DMS153 treated with DMSO at 0.1 percent for 48 hours (cell line): ENCODE results near the gene IFRD2.
"Not testable (repeated sequence)": the region's sequence is repeated elsewhere in the genome, so short reads cannot be mapped to it uniquely, and the experiment has no call there.

ENCODE experiments used
- DNase-seq: peaks from one replicate; lab custom pipeline; 2025; ENCODE audit not compliant: unreplicated experiment; lab: John Stamatoyannopoulos, UW

The IFRD2 gene

GRCh38 chr3:50324351-50325112, 32.3 kb upstream of the IFRD2 start:
- no peak for DNase-seq

GRCh38 chr3:50323614-50324199, 31.5 kb upstream of the IFRD2 start:
- no peak for DNase-seq

GRCh38 chr3:50323092-50323600, 30.9 kb upstream of the IFRD2 start:
- peak; percentile 14 for DNase-seq

- peak; percentile 14 for DNase-seq
Observed at GRCh38 chr3:50322386-50323091, 30.3 kb upstream of the IFRD2 start, which contains the start of gene HYAL2. Gene HYAL2, minus strand, starts transcription at chr3:50322745. Its CDS starts 2,256 bp downstream, at chr3:50320489.

- DNase-seq = no peak
Observed at GRCh38 chr3:50322115-50322385, 29.8 kb upstream of the IFRD2 start.

- peak; percentile 18 for DNase-seq
Observed at GRCh38 chr3:50321336-50322114, 29.3 kb upstream of the IFRD2 start.

- no peak for DNase-seq
Observed at GRCh38 chr3:50320853-50321335, 28.7 kb upstream of the IFRD2 start.

- no peak for DNase-seq
Observed at GRCh38 chr3:50319894-50320625, 27.8 kb upstream of the IFRD2 start.

- DNase-seq = no peak
Observed at GRCh38 chr3:50319181-50319893, 27.1 kb upstream of the IFRD2 start.

GRCh38 chr3:50318615-50319014, 26.4 kb upstream of the IFRD2 start:
- DNase-seq = no peak

GRCh38 chr3:50318163-50318562, 25.9 kb upstream of the IFRD2 start:
- no peak for DNase-seq

GRCh38 chr3:50317300-50317699, 25.1 kb upstream of the IFRD2 start:
- DNase-seq = no peak

GRCh38 chr3:50316657-50317242, 24.5 kb upstream of the IFRD2 start:
- DNase-seq = no peak

- DNase-seq = no peak
Observed at GRCh38 chr3:50314816-50315215, 22.6 kb upstream of the IFRD2 start.

GRCh38 chr3:50314342-50314741, 22.1 kb upstream of the IFRD2 start:
- DNase-seq = no peak

GRCh38 chr3:50312041-50312440, 19.8 kb upstream of the IFRD2 start:
- DNase-seq = not testable (repeated sequence)

GRCh38 chr3:50304601-50305000, 12.4 kb upstream of the IFRD2 start:
- DNase-seq = no peak

GRCh38 chr3:50303013-50303815, 11.0 kb upstream of the IFRD2 start, which contains the start of gene HYAL1:
Gene HYAL1, minus strand, starts transcription at chr3:50303574. Its CDS starts 618 bp downstream, at chr3:50302956.
- no peak for DNase-seq
